ENCODE measurements around the gene AHDC1. TPM values are rescaled to one million over a fixed set of nuclear protein-coding genes. Genes with fewer than 3 reads are reported as not detected.

Gene AHDC1
- total and polyA plus RNA-seq, 9 of the 15 experiments (the other 6 are each of a cell fraction or from before 2014, with no cell fraction given) = 0.21 to 36.4 (median 4.7) TPM

DNA sequence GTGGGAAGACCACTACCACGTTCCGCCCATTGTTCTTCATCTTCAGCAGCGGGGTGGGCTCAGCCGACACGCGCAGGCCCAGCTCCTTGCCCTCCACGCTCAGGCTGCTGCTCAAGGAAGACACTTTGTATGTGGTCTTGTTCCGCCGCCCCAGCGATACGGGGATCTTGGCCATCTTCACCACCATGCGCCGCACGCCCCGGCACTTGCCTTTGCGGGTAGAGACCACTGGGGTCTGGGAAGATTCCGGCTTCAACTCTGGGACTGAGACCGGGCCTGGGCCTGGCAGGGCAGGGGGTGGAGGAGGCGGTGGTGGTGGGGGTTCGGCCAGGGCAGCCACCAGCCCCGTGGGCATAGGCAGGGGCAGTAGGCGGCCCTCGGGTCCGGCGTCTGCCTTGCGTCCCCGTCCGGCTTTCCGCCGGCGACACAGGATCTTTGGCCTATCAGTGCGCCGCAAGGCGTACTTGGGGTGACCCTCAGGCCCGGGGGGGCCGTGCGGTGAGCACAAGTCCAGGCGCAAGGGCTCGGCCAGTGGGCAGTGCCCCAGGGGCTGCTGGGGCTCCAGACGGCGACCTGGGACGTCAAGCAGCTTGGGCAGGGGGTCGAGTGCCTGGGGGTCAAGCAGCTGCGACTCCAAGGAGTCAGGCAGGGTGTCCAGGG lies 53.3 kb downstream of the AHDC1 start:
- no TSS peak for BruUV-seq (replicated peaks)
- CTCF ChIA-PET (ENCODE audit: low intra/inter-chr PET ratio) = no interaction called here
- TF ChIP-seq LARP7 (IDR thresholded peaks at IDR 0.05) = no peak
- no peak for TF ChIP-seq TEAD1 (CRISPR knock-in tag; IDR thresholded peaks at IDR 0.05)
- TF ChIP-seq EHMT2 (IDR thresholded peaks at IDR 0.05) = no peak
- TF ChIP-seq NUFIP1 (IDR thresholded peaks at IDR 0.05; ENCODE audit: partially characterized antibody) = no peak
- TF ChIP-seq U2AF2 (optimal IDR thresholded peaks at IDR 0.05; ENCODE audit: low read depth, low read length) = no peak
- no peak for TF ChIP-seq CEBPB (tag; IDR thresholded peaks at IDR 0.05)
- peak; percentile 37; the same call in 1 of the 2 replicates for TF ChIP-seq POLR2G (IDR thresholded peaks at IDR 0.05; ENCODE audit: low read depth, low read length)
- no peak for TF ChIP-seq BRD4 (IDR thresholded peaks at IDR 0.05)
- TF ChIP-seq SIRT6 (IDR thresholded peaks at IDR 0.05; ENCODE audit: low read depth, low read length) = no peak
- TF ChIP-seq, protein P1, sequence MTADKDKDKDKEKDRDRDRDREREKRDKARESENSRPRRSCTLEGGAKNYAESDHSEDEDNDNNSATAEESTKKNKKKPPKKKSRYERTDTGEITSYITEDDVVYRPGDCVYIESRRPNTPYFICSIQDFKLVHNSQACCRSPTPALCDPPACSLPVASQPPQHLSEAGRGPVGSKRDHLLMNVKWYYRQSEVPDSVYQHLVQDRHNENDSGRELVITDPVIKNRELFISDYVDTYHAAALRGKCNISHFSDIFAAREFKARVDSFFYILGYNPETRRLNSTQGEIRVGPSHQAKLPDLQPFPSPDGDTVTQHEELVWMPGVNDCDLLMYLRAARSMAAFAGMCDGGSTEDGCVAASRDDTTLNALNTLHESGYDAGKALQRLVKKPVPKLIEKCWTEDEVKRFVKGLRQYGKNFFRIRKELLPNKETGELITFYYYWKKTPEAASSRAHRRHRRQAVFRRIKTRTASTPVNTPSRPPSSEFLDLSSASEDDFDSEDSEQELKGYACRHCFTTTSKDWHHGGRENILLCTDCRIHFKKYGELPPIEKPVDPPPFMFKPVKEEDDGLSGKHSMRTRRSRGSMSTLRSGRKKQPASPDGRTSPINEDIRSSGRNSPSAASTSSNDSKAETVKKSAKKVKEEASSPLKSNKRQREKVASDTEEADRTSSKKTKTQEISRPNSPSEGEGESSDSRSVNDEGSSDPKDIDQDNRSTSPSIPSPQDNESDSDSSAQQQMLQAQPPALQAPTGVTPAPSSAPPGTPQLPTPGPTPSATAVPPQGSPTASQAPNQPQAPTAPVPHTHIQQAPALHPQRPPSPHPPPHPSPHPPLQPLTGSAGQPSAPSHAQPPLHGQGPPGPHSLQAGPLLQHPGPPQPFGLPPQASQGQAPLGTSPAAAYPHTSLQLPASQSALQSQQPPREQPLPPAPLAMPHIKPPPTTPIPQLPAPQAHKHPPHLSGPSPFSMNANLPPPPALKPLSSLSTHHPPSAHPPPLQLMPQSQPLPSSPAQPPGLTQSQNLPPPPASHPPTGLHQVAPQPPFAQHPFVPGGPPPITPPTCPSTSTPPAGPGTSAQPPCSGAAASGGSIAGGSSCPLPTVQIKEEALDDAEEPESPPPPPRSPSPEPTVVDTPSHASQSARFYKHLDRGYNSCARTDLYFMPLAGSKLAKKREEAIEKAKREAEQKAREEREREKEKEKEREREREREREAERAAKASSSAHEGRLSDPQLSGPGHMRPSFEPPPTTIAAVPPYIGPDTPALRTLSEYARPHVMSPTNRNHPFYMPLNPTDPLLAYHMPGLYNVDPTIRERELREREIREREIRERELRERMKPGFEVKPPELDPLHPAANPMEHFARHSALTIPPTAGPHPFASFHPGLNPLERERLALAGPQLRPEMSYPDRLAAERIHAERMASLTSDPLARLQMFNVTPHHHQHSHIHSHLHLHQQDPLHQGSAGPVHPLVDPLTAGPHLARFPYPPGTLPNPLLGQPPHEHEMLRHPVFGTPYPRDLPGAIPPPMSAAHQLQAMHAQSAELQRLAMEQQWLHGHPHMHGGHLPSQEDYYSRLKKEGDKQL (CRISPR knock-in tag; IDR thresholded peaks at IDR 0.05; ENCODE audit: borderline replicate concordance) = 0 out of 2 replicates have a peak, but pooled peaks have one; percentile 35
- no peak for TF ChIP-seq KLF13 (tag; IDR thresholded peaks at IDR 0.05; ENCODE audit: borderline replicate concordance, low read depth)

More for the DNA sequence above, 53.3 kb downstream of the AHDC1 start:
- WGBS (ENCODE audit: insufficient coverage, low coverage, missing lambda C conversion rate) = 97% methylated on average over 43 of the region's 44 CpGs
- Histone ChIP-seq H3K4me2 (ENCODE audit: insufficient read depth, low read length) (no peak overlapping the region), H3K4me3 (no peak overlapping the region), H3K79me2 (ENCODE audit: control insufficient read depth, insufficient read depth, low read length) (0 out of 3 replicates have a peak, but pooled peaks cover 5% of the 10 kb centered on the region), H3K9me3 (replicated peaks; ENCODE audit: control insufficient read depth, insufficient read depth, low read depth, low read length) (no peaks in the 10 kb centered on the region; the same call in 1 of the 2 replicates), H4K20me1 (replicated peaks; ENCODE audit: control insufficient read depth, insufficient read depth, low read length) (no peaks in the 10 kb centered on the region), H3K27me3 (ENCODE audit: control insufficient read depth in 2 of 2, insufficient read depth in 2 of 2, low read length in 2 of 2) (no peaks in the 10 kb centered on the region), H3K36me3 (ENCODE audit: control insufficient read depth, insufficient read depth, low read length) (peaks cover 95% of the 10 kb centered on the region), H3K9ac (ENCODE audit: insufficient read depth in 1 of 2, low read depth in 2 of 2, low read length in 2 of 2) (no peak overlapping the region), H3K4me1 (replicated peaks in 1 of 2; ENCODE audit: control insufficient read depth in 2 of 2, insufficient read depth in 2 of 2, low read length in 2 of 2) (peaks cover 11 to 40% of the 10 kb centered on the region in 2 experiments), H3K9me1 (ENCODE audit: control insufficient read depth, insufficient read depth, low read length) (no peaks in the 10 kb centered on the region), H3K27ac (ENCODE audit: extremely low read depth, low read depth, low read length) (no peak overlapping the region), H2AFZ (ENCODE audit: low read depth, low read length) (no peak overlapping the region)
- in situ Hi-C loops (cut with MboI) = loop anchor here (10.0 kb wide), 1 partner anchor 54 kb away; the partner anchor contains the start of gene AHDC1
- ATAC-seq (no peak), DNase-seq (ENCODE audit: extremely low read depth in 1 of 4, low spot score in 3 of 4) (no peak), FAIRE-seq (no peak)
- POLR2A ChIA-PET = interaction anchor here (1.2 kb wide), 1 partner anchor 22 kb away, joined by 3 read pairs; no protein-coding TSS in a partner anchor
- intact Hi-C loops (cut with micrococcal nuclease) = no loop called here

All from K562 (cell line).